Measurements from ENCODE around the gene APOBEC3B.
"Not testable (repeated sequence)": the region's sequence is repeated elsewhere in the genome, so short reads cannot be mapped to it uniquely, and the experiment has no call there.

APOBEC3B gene

GRCh38 chr22:38943201-38943600 lies 38.9 kb upstream of the APOBEC3B start:
- no peaks in the 10 kb centered on the region for H3K9me3 ChIP-seq (ENCODE audit: control insufficient read depth in 2 of 2, low read length in 2 of 2)

GRCh38 chr22:38943882-38944281 lies 38.3 kb upstream of the APOBEC3B start:
- Histone ChIP-seq H3K27ac (ENCODE audit: low read length) (no peak overlapping the region), H3K27me3 (ENCODE audit: control insufficient read depth in 1 of 2, insufficient read depth in 2 of 2, low read length in 2 of 2) (peaks cover 8 to 10% of the 10 kb centered on the region in 2 donors), H3K36me3 (ENCODE audit: control insufficient read depth in 2 of 2, insufficient read depth in 2 of 2, low read length in 2 of 2) (no peaks in the 10 kb centered on the region), H3K4me3 (ENCODE audit: low read length in 2 of 2) (no peak overlapping the region), H3K9me3 (ENCODE audit: control insufficient read depth in 2 of 2, low read length in 2 of 2) (no peaks in the 10 kb centered on the region), H3K9ac (ENCODE audit: low read length in 2 of 2) (no peak overlapping the region), H3K4me1 (ENCODE audit: control insufficient read depth, insufficient read depth, low read length) (no peaks in the 10 kb centered on the region)

More at GRCh38 chr22:38943201-38943600, 38.9 kb upstream of the APOBEC3B start:
- peaks cover 8 to 10% of the 10 kb centered on the region in 2 donors for H3K27me3 ChIP-seq (ENCODE audit: control insufficient read depth in 1 of 2, insufficient read depth in 2 of 2, low read length in 2 of 2)
- no peaks in the 10 kb centered on the region for H3K4me1 ChIP-seq (ENCODE audit: control insufficient read depth, insufficient read depth, low read length)
- H3K27ac ChIP-seq (ENCODE audit: low read length), result no peak overlapping the region
- H3K9ac ChIP-seq (ENCODE audit: low read length in 2 of 2), result no peak overlapping the region
- H3K36me3 ChIP-seq (ENCODE audit: control insufficient read depth in 2 of 2, insufficient read depth in 2 of 2, low read length in 2 of 2), result no peaks in the 10 kb centered on the region
- H3K4me3 ChIP-seq (ENCODE audit: low read length in 2 of 2), result no peak overlapping the region

GRCh38 chr22:38944653-38945052 lies 37.5 kb upstream of the APOBEC3B start:
- Histone ChIP-seq H3K27ac (ENCODE audit: low read length) (no peak overlapping the region), H3K9ac (ENCODE audit: low read length in 2 of 2) (no peak overlapping the region), H3K4me1 (ENCODE audit: control insufficient read depth, insufficient read depth, low read length) (no peaks in the 10 kb centered on the region), H3K9me3 (ENCODE audit: control insufficient read depth in 2 of 2, low read length in 2 of 2) (no peaks in the 10 kb centered on the region), H3K36me3 (ENCODE audit: control insufficient read depth in 2 of 2, insufficient read depth in 2 of 2, low read length in 2 of 2) (no peaks in the 10 kb centered on the region), H3K4me3 (ENCODE audit: low read length in 2 of 2) (no peak overlapping the region), H3K27me3 (ENCODE audit: control insufficient read depth in 1 of 2, insufficient read depth in 2 of 2, low read length in 2 of 2) (peaks cover 8 to 10% of the 10 kb centered on the region in 2 donors)

GRCh38 chr22:38945706-38946338 lies 36.3 kb upstream of the APOBEC3B start:
- H3K9ac ChIP-seq (ENCODE audit: low read length in 2 of 2); H3K9me3 ChIP-seq (ENCODE audit: control insufficient read depth in 2 of 2, low read length in 2 of 2); H3K4me1 ChIP-seq (ENCODE audit: control insufficient read depth, insufficient read depth, low read length); H3K27ac ChIP-seq (ENCODE audit: low read length); H3K4me3 ChIP-seq (ENCODE audit: low read length in 2 of 2); H3K36me3 ChIP-seq (ENCODE audit: control insufficient read depth in 2 of 2, insufficient read depth in 2 of 2, low read length in 2 of 2): not testable (repeated sequence)
- peaks cover 8 to 10% of the 10 kb centered on the region in 2 donors for H3K27me3 ChIP-seq (ENCODE audit: control insufficient read depth in 1 of 2, insufficient read depth in 2 of 2, low read length in 2 of 2)

GRCh38 chr22:38946771-38947170 lies 35.4 kb upstream of the APOBEC3B start:
- Histone ChIP-seq H3K27me3 (ENCODE audit: control insufficient read depth in 1 of 2, insufficient read depth in 2 of 2, low read length in 2 of 2) (peaks cover 8 to 10% of the 10 kb centered on the region in 2 donors), H3K9me3 (ENCODE audit: control insufficient read depth in 2 of 2, low read length in 2 of 2) (no peaks in the 10 kb centered on the region), H3K27ac (ENCODE audit: low read length) (no peak overlapping the region), H3K4me3 (ENCODE audit: low read length in 2 of 2) (no peak overlapping the region), H3K4me1 (ENCODE audit: control insufficient read depth, insufficient read depth, low read length) (no peaks in the 10 kb centered on the region), H3K9ac (ENCODE audit: low read length in 2 of 2) (no peak overlapping the region), H3K36me3 (ENCODE audit: control insufficient read depth in 2 of 2, insufficient read depth in 2 of 2, low read length in 2 of 2) (no peaks in the 10 kb centered on the region)

GRCh38 chr22:38947321-38948140 lies 34.6 kb upstream of the APOBEC3B start:
- H3K9ac ChIP-seq (ENCODE audit: low read length in 2 of 2), result no peak overlapping the region
- H3K36me3 ChIP-seq (ENCODE audit: control insufficient read depth in 2 of 2, insufficient read depth in 2 of 2, low read length in 2 of 2), result no peaks in the 10 kb centered on the region
- H3K9me3 ChIP-seq (ENCODE audit: control insufficient read depth in 2 of 2, low read length in 2 of 2), result no peaks in the 10 kb centered on the region
- H3K27ac ChIP-seq (ENCODE audit: low read length), result no peak overlapping the region
- no peak overlapping the region for H3K4me3 ChIP-seq (ENCODE audit: low read length in 2 of 2)
- H3K27me3 ChIP-seq (ENCODE audit: control insufficient read depth in 1 of 2, insufficient read depth in 2 of 2, low read length in 2 of 2), result peaks cover 8 to 10% of the 10 kb centered on the region in 2 donors
- no peaks in the 10 kb centered on the region for H3K4me1 ChIP-seq (ENCODE audit: control insufficient read depth, insufficient read depth, low read length)

- no peak overlapping the region for H3K9ac ChIP-seq (ENCODE audit: low read length in 2 of 2)
- H3K4me1 ChIP-seq (ENCODE audit: control insufficient read depth, insufficient read depth, low read length), result no peaks in the 10 kb centered on the region
- H3K9me3 ChIP-seq (ENCODE audit: control insufficient read depth in 2 of 2, low read length in 2 of 2), result no peaks in the 10 kb centered on the region
- no peak overlapping the region for H3K4me3 ChIP-seq (ENCODE audit: low read length in 2 of 2)
- H3K36me3 ChIP-seq (ENCODE audit: control insufficient read depth in 2 of 2, insufficient read depth in 2 of 2, low read length in 2 of 2), result no peaks in the 10 kb centered on the region
- H3K27me3 ChIP-seq (ENCODE audit: control insufficient read depth in 1 of 2, insufficient read depth in 2 of 2, low read length in 2 of 2), result peaks cover 8 to 10% of the 10 kb centered on the region in 2 donors
- no peak overlapping the region for H3K27ac ChIP-seq (ENCODE audit: low read length)
These were observed 33.8 kb upstream of the APOBEC3B start for GRCh38 chr22:38948181-38948940.

GRCh38 chr22:38949889-38950405 lies 32.2 kb upstream of the APOBEC3B start:
- H3K9ac ChIP-seq (ENCODE audit: low read length in 2 of 2), result no peak overlapping the region
- H3K4me3 ChIP-seq (ENCODE audit: low read length in 2 of 2), result no peak overlapping the region
- H3K9me3 ChIP-seq (ENCODE audit: control insufficient read depth in 2 of 2, low read length in 2 of 2), result no peaks in the 10 kb centered on the region
- no peak overlapping the region for H3K27ac ChIP-seq (ENCODE audit: low read length)
- H3K27me3 ChIP-seq (ENCODE audit: control insufficient read depth in 1 of 2, insufficient read depth in 2 of 2, low read length in 2 of 2), result peaks cover 0 to 1% of the 10 kb centered on the region in 2 donors
- H3K4me1 ChIP-seq (ENCODE audit: control insufficient read depth, insufficient read depth, low read length), result no peaks in the 10 kb centered on the region
- H3K36me3 ChIP-seq (ENCODE audit: control insufficient read depth in 2 of 2, insufficient read depth in 2 of 2, low read length in 2 of 2), result no peaks in the 10 kb centered on the region

GRCh38 chr22:38950527-38951295 lies 31.4 kb upstream of the APOBEC3B start:
- Histone ChIP-seq H3K9ac (ENCODE audit: low read length in 2 of 2) (no peak overlapping the region), H3K4me1 (ENCODE audit: control insufficient read depth, insufficient read depth, low read length) (no peaks in the 10 kb centered on the region), H3K9me3 (ENCODE audit: control insufficient read depth in 2 of 2, low read length in 2 of 2) (no peaks in the 10 kb centered on the region), H3K27ac (ENCODE audit: low read length) (no peak overlapping the region), H3K36me3 (ENCODE audit: control insufficient read depth in 2 of 2, insufficient read depth in 2 of 2, low read length in 2 of 2) (no peaks in the 10 kb centered on the region), H3K27me3 (ENCODE audit: control insufficient read depth in 1 of 2, insufficient read depth in 2 of 2, low read length in 2 of 2) (no peaks in the 10 kb centered on the region), H3K4me3 (ENCODE audit: low read length in 2 of 2) (no peak overlapping the region)

- Histone ChIP-seq H3K9ac (ENCODE audit: low read length in 2 of 2) (no peak overlapping the region), H3K4me1 (ENCODE audit: control insufficient read depth, insufficient read depth, low read length) (no peaks in the 10 kb centered on the region)
These were observed 30.4 kb upstream of the APOBEC3B start for GRCh38 chr22:38951734-38952133.

More at GRCh38 chr22:38951734-38952133, 30.4 kb upstream of the APOBEC3B start:
- H3K9me3 ChIP-seq (ENCODE audit: control insufficient read depth in 2 of 2, low read length in 2 of 2), result no peaks in the 10 kb centered on the region
- no peak overlapping the region for H3K27ac ChIP-seq (ENCODE audit: low read length)
- H3K36me3 ChIP-seq (ENCODE audit: control insufficient read depth in 2 of 2, insufficient read depth in 2 of 2, low read length in 2 of 2), result no peaks in the 10 kb centered on the region
- no peaks in the 10 kb centered on the region for H3K27me3 ChIP-seq (ENCODE audit: control insufficient read depth in 1 of 2, insufficient read depth in 2 of 2, low read length in 2 of 2)
- H3K4me3 ChIP-seq (ENCODE audit: low read length in 2 of 2), result no peak overlapping the region
